Cardiac muscle cell (in vitro differentiated cells and primary cell): ENCODE results near the gene KLF2. TPM values are rescaled to one million over a fixed set of nuclear protein-coding genes. Genes with fewer than 3 reads are reported as not detected.
A peak's percentile ranks its signal among the peaks of the same experiment; 100 is the strongest.

Experiments used
- DNase-seq, 2 donors: peaks; one replicate each; pipeline versions ENCODE4 v3.0.0 to v3.0.0-alpha.2; 2010 to 2017; ENCODE audit warnings: low read depth in 1 of 2, low spot score in 1 of 2
- H3K27ac ChIP-seq: fragments of 200-600 bp; sonication (generic); 2 replicates; pipeline ENCODE4 v1.5.1; 2016
- H3K27me3 ChIP-seq: fragments of 200-600 bp; sonication (generic); 2 replicates; pipeline ENCODE4 v1.6.0; 2016; ENCODE audit warnings: control low read depth
- H3K36me3 ChIP-seq: fragments of 200-600 bp; sonication (generic); 2 replicates; pipeline ENCODE4 v1.5.1; 2016; ENCODE audit warnings: control low read depth
- H3K4me1 ChIP-seq: fragments of 200-600 bp; sonication (generic); 2 replicates; pipeline ENCODE4 v1.8.1; 2017; ENCODE audit warnings: low read depth, mild to moderate bottlenecking, mixed run types
- H3K4me3 ChIP-seq: fragments of 200-600 bp; sonication (generic); 2 replicates; pipeline ENCODE4 v1.5.1; 2016; ENCODE audit warnings: mild to moderate bottlenecking
- H3K9me3 ChIP-seq: fragments of 200-600 bp; sonication (generic); 2 replicates; pipeline ENCODE4 v1.5.1; 2017; ENCODE audit warnings: low read depth, mild to moderate bottlenecking, control low read depth
- CTCF ChIP-seq: IDR thresholded peaks from 2 replicates; pipeline ENCODE4 v1.5.1; 2012; ENCODE audit warnings: low read depth, mild to moderate bottlenecking, low read length
- polyA plus RNA-seq: library from polyadenylated mRNA; unstranded; fragments of >200 nt; fragmentation: Nextera tagmentation; extraction: Ambion mirVana; gene quantifications from 2 replicates; pipeline ENCODE4 v1.2.1, GENCODE V29; 2016
- total RNA-seq: library from RNA; depleted of rRNA; stranded (reverse); fragments of >200 nt; gene quantifications from 2 replicates; pipeline ENCODE4 v1.2.3, GENCODE V29; 2016

Gene KLF2
- total and polyA plus RNA-seq, 2 experiments from 2014 or later = 7.8 to 10.9 TPM

- TF ChIP-seq CTCF = no peak
- peak; percentile 52 to 66 for DNase-seq
- Histone ChIP-seq H3K36me3 (peaks cover 8% of the 10 kb centered on the region), H3K9me3 (no peaks in the 10 kb centered on the region), H3K4me1 (peaks cover 6% of the 10 kb centered on the region), H3K27ac (no peak overlapping the region), H3K27me3 (peaks cover 46% of the 10 kb centered on the region), H3K4me3 (peak overlapping the region; percentile 39)
These were observed 1.2 kb downstream of the KLF2 start for GRCh38 chr19:16325641-16326400.

- peak overlapping the region; percentile 39 for H3K4me3 ChIP-seq
- TF ChIP-seq CTCF = no peak
- H3K36me3 ChIP-seq = peaks cover 8% of the 10 kb centered on the region
- peak in 1 of 2 donors; percentile 34 for DNase-seq
- peaks cover 46% of the 10 kb centered on the region for H3K27me3 ChIP-seq
- H3K27ac ChIP-seq = no peak overlapping the region
- no peaks in the 10 kb centered on the region for H3K9me3 ChIP-seq
- H3K4me1 ChIP-seq = peaks cover 6% of the 10 kb centered on the region
These were observed 2.0 kb downstream of the KLF2 start for GRCh38 chr19:16326401-16327168.

- peaks cover 6% of the 10 kb centered on the region for H3K4me1 ChIP-seq
- no peak for DNase-seq
- H3K27ac ChIP-seq = no peak overlapping the region
- H3K4me3 ChIP-seq = no peak overlapping the region
- peaks cover 46% of the 10 kb centered on the region for H3K27me3 ChIP-seq
- H3K36me3 ChIP-seq = peaks cover 8% of the 10 kb centered on the region
- no peak for TF ChIP-seq CTCF
- no peaks in the 10 kb centered on the region for H3K9me3 ChIP-seq
These were observed 2.5 kb downstream of the KLF2 start for GRCh38 chr19:16327169-16327475.

- Histone ChIP-seq H3K36me3 (peaks cover 8% of the 10 kb centered on the region), H3K4me3 (no peak overlapping the region), H3K27ac (no peak overlapping the region), H3K27me3 (peaks cover 43% of the 10 kb centered on the region), H3K9me3 (no peaks in the 10 kb centered on the region), H3K4me1 (peaks cover 4% of the 10 kb centered on the region)
- no peak for TF ChIP-seq CTCF
- no peak for DNase-seq
These were observed 2.9 kb downstream of the KLF2 start for GRCh38 chr19:16327501-16327900.

- peaks cover 39% of the 10 kb centered on the region for H3K27me3 ChIP-seq
- H3K27ac ChIP-seq = no peak overlapping the region
- H3K4me3 ChIP-seq = no peak overlapping the region
- DNase-seq = peak in 1 of 2 donors; percentile 97
- peaks cover 3% of the 10 kb centered on the region for H3K4me1 ChIP-seq
- peaks cover 8% of the 10 kb centered on the region for H3K36me3 ChIP-seq
- no peaks in the 10 kb centered on the region for H3K9me3 ChIP-seq
- no peak for TF ChIP-seq CTCF
These were observed 3.5 kb downstream of the KLF2 start for GRCh38 chr19:16327911-16328823.
